Right lung (tissue), 10 donors: Measurements from ENCODE around the gene RNF17. TPM values are rescaled to one million over a fixed set of nuclear protein-coding genes. Genes with fewer than 3 reads are reported as not detected.
"Not testable (repeated sequence)": the region's sequence is repeated elsewhere in the genome, so short reads cannot be mapped to it uniquely, and the experiment has no call there.

Experiments used
- DNase-seq, 2 donors: peaks; one replicate each; pipeline ENCODE4 v3.0.0-alpha.2; 2013
- long read RNA-seq, 8 donors: transcript quantifications; one replicate each; lab custom pipeline, GENCODE V29; 2026
- polyA plus RNA-seq, 5 donors: library from polyadenylated mRNA; unstranded; fragments of 120-200 nt; gene quantifications; one replicate each; pipeline versions ENCODE4 v1.2.1 to v1.2.3, GENCODE V29; 2013; ENCODE audit warnings: inconsistent platforms in 1 of 5, low replicate concordance in 1 of 5; ENCODE audit not compliant: insufficient read length in 5 of 5, insufficient read depth in 1 of 5

Gene RNF17, protein sequence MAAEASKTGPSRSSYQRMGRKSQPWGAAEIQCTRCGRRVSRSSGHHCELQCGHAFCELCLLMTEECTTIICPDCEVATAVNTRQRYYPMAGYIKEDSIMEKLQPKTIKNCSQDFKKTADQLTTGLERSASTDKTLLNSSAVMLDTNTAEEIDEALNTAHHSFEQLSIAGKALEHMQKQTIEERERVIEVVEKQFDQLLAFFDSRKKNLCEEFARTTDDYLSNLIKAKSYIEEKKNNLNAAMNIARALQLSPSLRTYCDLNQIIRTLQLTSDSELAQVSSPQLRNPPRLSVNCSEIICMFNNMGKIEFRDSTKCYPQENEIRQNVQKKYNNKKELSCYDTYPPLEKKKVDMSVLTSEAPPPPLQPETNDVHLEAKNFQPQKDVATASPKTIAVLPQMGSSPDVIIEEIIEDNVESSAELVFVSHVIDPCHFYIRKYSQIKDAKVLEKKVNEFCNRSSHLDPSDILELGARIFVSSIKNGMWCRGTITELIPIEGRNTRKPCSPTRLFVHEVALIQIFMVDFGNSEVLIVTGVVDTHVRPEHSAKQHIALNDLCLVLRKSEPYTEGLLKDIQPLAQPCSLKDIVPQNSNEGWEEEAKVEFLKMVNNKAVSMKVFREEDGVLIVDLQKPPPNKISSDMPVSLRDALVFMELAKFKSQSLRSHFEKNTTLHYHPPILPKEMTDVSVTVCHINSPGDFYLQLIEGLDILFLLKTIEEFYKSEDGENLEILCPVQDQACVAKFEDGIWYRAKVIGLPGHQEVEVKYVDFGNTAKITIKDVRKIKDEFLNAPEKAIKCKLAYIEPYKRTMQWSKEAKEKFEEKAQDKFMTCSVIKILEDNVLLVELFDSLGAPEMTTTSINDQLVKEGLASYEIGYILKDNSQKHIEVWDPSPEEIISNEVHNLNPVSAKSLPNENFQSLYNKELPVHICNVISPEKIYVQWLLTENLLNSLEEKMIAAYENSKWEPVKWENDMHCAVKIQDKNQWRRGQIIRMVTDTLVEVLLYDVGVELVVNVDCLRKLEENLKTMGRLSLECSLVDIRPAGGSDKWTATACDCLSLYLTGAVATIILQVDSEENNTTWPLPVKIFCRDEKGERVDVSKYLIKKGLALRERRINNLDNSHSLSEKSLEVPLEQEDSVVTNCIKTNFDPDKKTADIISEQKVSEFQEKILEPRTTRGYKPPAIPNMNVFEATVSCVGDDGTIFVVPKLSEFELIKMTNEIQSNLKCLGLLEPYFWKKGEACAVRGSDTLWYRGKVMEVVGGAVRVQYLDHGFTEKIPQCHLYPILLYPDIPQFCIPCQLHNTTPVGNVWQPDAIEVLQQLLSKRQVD (N-terminal part only)
- under 1 TPM in 4 of 5 donors, not detected in 1; 0.12 to 0.45 (median 0.20) TPM for polyA plus RNA-seq
- long read RNA-seq, donor 1, result 0 reads
- long read RNA-seq, donor 2, result 0 reads
- long read RNA-seq, donor 3, result 0 reads
- long read RNA-seq, donor 4, result 0 reads
- long read RNA-seq, donor 5, result 0 reads
- long read RNA-seq, donor 6, result 0 reads
- long read RNA-seq, donor 7, result 0 reads
- long read RNA-seq, donor 8, result 0 reads

DNA sequence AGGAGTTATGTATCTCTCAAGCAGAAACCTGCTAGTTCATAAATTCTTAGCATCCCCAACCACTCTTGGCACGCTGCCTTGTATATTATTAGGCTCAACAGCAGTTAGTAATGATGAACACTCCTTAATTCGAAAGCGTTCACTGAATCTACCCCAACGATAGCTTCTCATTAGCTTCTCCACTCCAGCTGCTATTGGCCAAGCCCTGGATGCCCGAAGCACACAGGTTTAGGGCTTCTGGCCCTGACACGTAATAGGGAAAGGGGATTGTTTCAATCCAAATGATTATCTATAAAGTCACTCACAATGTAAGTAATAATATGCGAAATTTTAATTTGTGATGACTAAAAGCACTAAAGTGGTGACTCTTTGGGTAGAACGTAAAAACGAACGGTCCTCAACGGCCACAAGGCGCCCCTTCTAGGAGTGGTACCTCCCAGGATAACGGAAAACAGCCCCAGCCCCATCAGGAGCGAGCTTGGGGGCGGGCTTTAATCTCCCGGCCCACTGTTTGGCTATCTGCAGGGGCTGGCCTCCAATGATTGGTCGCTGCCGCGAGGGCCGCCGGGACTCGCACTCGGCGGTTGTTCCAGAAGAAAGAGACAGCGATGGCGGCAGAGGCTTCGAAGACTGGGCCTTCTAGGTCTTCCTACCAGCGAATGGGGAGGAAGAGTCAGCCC is at the start of gene RNF17:
Gene RNF17, plus strand, starts transcription at position 574 of the 680 bp plus-strand sequence. Its CDS starts 35 bp downstream, at position 609.
- no peak for DNase-seq

DNA sequence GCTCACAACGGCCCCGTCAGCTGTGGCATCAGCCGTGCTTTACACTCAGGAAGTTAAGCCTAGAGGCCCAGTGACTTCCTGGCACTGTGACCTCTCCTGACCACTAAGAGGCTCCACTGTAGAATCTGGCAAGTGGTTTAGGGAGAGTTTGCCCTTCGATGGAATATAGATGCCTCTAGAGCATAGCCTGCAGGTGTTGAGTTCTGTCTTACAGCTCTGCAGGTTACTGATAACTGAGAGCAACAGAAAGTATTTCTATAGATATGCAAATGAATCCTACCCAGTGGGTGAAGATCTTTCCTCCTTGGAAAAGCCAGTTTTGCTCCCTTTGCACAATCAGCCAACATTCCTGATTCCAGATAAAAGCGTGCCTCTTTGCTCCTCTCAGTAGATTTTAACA is 48.0 kb upstream of the RNF17 start:
- no peak for DNase-seq

DNA sequence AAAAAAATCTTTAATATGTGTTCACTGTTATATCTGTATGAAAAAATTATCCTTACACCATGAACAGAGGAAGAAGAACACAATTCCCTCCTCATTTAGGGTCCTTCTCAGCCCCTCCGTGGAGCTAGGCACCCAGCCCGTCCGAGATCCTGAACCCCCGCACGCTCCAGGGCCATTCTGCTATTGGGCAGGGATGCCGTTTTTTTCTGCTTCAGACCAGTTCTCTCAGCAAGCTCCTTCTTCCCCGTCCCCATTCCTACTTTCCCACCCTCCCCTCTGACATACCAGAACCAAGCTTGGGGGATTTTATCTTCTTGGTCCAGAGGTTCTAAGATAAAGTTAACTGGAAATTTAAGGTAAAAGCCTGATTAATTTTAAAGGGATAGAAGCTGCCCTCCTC is 47.5 kb upstream of the RNF17 start:
- DNase-seq, result no peak

DNA sequence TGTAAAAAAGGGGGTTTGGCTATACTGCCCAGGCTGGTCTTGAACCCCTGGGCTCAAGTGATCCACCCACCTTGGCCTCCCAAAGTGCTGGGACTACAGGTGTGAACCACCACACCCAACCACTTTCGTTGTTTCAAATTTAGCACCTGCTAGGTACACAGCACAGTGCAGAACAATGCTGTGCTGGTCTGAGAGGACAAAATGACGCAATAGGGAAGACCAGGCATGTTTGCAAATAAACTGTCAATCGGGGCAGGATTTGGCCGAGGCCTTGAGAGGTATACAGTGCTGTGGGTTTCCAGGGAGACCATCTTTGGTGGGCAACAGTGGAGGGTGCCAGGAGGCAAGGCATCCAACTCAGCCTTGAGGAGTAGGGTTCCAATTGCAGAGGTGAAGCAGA is 46.8 kb upstream of the RNF17 start:
- no peak for DNase-seq

DNA sequence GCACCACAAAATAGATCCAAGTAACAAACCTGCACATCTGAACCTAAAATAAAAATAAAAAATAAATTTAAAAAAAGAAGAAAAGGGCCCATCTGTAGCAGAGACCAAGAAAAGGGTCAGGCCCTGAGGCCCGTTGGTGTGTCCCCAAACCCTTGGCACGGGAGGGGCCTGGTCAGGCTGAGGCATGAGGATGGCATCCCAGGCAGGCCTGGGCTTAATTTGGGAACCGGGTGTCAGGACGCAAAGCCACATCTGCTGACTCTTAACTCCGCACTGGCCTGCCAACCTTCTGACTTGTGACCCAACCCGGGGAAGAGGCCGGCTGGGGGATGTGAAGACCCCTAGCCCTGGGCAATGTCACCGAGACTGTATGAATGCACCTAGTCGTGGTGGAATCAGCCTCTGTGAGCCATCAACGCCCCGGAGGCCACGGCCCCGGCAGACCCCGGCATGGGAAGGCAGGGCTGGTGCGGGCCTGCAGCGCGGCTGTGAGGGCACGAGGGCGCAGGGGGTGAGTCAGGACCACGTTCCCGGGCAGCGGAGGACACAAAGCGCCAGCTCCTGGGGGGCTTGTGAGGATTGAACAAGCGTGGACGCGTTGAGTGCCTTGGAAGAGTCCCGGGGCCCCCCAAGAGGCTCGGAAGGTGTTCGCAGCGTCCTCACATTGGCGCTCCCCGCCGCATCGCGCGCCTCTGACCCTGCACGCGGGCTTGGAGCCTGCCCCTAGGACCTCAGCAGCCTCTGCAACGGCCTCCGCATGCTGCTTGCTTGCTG is 45.6 kb upstream of the RNF17 start:
- no peak for DNase-seq

DNA sequence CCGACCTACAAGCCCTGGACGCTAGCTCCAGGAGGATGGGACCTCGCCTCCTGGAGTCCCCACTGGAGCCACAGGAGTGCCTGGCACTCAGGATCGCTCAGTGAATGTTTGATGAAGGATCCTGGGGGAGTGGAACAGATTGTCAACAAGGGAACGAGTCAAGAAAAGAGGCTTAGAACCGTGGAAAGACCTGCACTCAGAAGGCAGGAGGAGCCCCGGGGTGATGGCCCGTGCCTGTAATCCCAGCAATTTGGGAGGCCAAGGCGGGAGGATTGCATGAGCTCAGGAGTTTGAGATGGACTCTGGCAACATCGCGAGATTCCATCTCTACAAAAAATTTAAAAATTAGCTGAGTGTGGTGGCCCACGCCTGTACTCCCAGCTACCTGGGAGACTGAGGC is 44.8 kb upstream of the RNF17 start:
- DNase-seq, result no peak

DNA sequence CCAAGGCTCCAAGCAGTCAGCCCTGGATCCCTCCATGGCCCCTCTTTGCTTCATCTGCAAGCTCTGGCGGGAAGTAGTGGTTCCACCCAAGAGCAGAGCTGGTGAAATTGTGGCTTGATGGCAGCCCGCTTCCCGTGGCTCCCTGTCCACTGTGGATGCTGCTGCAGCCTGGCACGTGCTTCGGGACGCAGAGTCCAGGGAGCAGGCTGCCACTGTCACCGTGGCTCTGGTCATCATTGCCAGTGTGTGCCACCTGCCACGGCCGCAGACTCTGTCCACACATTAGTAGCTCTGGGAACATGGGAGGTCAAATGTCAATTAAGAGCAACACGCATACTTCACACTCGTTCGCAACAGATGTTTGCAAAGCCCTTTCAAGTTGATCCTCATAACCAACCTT is 40.8 kb upstream of the RNF17 start:
- DNase-seq, result no peak

DNA sequence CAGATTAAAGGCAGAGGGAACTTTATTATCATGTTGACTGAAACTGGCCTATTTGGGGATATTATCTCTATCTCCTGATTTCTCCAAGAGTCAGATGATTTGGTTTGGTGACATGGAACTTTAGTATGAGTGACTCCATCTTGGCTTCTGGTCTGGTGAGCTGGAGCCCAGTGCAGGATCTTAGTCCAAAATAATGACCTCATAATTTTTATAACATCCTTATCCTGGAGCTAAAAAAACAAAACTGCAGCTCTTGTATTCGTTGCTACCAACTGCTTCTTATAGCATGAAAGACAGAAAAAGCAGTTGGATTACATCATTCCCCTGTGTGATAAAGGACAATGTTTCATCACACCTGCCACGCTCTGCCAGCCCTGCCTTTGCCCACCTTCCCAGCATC is 39.3 kb upstream of the RNF17 start:
- DNase-seq, result no peak

DNA sequence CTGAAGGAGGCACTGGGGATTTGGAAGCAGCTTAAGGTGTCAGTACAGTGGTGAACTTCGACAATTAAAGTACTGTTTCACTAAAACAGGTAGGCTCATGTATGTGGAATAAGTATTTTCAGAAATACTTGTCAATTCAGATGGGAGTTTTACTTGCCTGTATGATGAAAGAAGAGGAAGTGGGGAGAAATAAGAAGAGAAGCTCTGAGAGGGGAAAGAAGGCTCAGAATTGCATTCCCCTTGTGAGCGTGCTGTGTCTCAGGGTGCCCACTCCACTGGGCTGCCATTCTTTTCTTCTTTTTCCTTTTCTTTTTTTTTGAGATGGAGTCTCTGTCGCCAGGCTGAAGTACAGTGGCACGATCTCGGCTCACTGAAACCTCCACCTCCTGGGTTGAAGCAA is 38.6 kb upstream of the RNF17 start:
- DNase-seq, result no peak

DNA sequence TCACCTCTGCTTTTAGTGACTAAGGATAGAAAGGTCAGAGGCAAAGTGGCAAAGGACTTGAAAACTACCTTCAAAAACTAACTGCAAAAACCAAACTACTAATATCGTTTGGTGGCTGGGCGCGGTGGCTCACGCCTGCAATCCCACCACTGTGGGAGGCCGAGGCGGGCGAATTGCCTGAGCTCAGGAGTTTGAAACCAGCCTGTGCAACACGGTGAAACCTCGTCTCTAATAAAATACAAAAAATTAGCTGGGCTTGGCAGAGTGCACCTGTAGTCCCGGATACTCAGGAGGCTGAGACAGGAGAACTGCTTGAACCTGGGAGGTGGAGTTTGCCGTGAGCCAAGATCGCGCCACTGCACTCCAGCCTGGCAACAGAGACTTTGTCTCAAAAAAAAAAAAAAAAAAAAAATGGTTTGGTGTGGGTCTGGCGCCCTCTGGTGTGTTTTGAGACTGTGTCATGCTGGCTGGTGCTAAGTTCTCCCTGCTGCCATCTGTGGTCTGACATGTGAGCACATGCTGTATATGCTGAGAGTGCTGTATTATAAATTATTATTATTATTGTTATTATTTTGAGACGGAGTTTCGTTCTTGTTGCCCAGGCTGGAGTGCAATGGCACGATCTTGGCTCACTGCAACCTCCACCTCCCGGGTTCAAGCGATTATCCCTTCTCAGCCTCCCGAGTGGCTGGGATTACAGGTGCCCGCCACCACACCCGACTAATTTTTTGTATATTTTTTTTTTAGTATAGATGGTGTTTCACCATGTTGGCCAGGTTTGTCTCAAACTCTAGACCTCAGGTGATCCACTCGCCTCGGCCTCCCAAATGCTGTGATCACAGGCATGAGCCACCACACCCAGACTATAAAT is 36.0 kb upstream of the RNF17 start:
- DNase-seq, result peak; percentile 41 to 63

DNA sequence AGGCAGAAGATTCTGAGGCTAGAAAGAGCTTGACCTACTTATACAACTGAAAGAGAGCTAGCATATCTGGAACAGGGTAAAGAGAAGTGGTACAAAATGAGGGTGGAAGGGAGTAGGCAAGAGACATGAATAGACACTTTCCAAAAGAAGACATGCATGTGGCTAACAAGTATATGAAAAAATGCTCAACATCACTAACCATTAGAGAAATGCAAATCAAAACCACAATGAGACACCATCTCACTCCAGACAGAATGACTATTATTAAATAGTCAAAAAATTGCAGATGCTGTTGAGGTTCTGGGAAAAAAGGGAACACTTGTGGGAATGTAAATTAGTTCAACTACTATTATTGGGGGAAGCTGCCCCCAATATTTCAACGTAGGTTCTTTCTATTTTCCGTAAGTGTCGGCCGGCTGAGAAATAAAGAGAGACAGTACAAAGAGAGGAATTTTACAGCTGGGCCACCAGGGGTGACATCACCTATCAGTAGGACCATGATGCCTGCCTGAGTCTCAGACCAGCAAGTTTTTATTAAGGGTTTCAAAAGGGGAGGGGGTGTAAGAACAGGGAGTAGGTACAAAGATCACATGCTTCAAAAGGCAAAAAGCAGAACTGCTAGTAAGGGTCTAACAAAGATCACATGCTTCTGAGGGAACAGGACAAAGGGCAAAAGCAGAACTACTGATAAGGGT is 32.9 kb upstream of the RNF17 start:
- not testable (repeated sequence) for DNase-seq

DNA sequence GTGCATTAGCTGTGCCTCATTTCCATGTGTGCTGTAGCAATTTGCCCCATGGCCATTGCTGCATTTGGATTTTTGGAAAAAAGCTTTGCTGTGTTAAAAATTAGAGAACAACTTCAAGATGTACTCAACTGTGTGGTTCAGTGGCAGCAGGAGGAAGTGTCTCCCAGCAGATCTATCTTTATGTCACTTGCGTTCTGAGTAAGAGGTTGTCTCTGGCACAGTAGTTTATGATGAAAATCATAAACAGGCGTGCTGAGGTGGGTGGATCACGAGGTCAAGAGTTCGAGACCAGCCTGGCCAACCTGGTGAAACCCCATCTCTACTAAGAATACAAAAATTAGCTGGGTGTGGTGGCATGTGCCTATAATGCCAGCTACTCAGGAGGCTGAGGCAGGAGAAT is 29.0 kb upstream of the RNF17 start:
- DNase-seq, result no peak

DNA sequence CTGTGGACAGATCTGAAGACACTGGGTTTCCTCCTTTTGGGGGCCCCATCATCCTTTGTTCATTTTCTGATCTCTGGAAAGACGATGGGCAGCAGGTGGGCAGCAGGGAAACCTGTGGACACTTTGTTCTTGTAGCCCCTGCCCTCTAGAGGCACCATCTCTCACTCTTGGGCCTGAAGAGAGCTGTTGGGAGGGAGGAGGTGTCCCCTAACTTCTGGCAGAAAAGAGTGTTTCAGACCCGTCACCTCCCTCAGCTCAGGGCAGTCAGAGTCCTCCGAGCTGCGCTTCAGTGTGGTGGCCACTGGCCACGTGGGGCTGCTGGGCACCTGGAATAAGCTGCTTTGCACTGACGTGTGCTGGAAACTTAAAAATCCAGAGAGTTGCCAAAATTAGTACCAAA is 26.9 kb upstream of the RNF17 start:
- DNase-seq, result no peak

DNA sequence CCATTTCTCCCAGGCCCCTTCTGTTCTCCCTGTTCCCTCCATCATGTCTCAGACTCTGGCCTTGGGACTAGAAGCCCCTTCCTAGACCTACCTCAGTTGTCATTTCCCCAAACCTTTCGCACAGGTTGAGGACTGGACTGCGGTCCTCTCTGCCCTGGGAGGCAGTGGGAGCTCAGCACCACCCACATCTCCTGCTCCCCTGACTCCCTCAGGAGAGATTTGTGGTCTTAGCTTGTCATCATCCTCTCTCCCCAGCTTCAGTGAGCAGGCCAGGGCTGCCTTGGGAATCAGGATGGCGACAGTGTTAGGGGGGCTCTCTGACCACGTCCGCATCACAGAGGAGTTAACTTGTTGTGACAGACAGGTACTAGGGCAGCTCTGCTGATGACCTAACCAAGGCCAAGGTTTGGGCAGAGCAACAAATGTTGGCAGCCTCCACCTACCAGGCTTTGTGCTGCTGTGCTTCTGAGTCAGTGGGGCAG is 25.6 kb upstream of the RNF17 start:
- no peak for DNase-seq

DNA sequence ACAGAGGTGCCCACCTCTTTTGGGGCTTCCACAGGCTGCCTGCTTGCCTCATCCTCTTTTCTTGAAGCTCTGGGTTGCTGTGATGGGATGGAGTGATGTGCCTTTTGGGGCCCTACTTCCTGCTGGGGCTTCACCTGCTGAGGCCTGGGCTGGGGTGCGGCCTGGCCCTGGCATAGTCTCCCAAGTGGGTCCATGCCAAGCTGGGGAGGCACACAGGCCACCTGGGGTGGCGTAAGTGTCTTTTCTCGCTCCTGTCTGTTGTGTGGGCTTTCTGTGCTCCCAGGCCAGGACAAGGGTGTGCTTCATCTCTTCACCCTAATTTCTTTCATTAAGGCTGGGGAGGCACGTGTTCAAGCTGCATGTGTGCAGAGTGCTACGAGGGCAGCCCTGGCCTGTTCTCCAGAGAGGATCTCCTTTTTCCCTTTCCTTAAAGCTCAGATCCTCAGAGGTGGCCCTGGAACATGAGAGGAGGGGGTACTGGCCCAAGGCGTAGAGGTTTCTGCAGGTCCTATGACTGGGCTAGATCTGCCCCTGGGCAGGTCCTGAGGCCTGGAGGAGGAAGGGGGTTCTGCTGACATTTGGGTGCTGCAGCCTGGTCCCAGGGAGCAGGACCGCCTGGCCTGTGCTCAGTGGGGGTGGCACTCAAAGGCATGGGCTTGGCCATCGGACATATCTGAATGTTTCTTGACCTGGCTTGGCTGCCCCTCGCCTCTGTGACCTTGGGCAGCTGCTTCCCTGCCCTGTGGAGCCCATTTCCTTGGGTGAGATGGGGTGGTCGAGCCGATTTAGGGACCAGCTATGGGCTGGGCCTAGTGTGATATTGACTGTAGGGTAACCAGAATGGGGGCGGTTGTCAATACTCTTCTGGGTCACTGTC is 23.7 kb upstream of the RNF17 start:
- no peak for DNase-seq

DNA sequence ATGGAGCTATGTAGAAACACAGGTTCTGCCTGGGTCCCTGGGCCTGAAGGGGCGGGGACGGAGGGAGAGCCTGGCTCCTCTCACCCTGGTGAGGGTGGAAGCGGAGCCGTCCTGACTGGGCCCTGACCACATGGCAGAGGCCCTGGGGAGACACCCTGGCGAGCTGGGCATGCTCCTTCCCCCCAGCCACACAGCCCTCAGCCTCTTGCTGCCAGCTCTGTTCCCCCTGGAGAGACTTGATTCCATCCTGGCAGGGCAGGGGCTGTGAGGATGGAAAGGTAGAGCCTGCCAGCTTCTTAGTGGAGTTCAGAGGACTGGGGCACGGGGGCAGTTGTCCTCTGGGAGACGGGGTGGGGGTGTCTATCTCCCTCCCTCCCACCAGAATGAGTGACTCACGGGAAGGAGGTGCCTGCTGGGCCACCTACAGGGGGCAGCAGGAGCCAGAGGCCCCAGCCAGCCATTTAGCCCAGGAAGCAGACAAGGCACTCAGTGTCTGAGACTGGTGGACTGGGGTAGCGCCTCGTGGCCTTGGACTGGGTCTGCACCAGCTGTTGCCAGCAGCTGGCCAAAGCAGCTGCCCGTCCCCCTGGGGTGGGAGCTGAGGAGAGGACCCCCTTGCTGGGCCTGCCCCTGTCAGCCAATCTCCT is 22.8 kb upstream of the RNF17 start:
- no peak for DNase-seq

DNA sequence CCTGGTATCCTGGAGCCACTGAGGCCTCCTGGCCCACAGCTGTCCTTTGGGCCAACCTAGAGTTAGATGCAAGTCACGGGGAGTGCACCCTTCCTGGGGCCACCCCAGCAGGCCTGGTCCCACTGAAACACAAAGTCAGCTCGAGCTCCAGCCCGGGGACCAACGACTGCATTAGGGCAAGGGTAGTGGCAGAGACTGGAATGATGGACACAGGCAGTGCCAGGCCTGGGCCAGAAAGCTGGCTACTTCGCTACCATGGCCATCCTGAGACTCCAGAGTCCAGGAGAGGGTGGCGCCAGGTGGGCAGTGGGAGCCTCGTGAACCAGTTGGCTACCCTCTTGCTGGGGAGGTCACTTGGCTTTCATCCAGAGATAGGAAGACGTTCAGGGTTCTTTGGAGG is 22.2 kb upstream of the RNF17 start:
- DNase-seq, result no peak
